ENCODE data around the gene TBC1D22A.

- TF ChIP-seq CTCF (IDR thresholded peaks at IDR 0.05; ENCODE audit: low read depth, low read length) (no peak), EZH2phosphoT487 (IDR thresholded peaks at IDR 0.05; ENCODE audit: low read depth) (no peak)
These were observed 250.3 kb downstream of the TBC1D22A start for GRCh38 chr22:47012589-47013370.

Measured in OCI-LY3 (cell line).